Measurements from ENCODE around the gene KIAA0232.

Gene KIAA0232

DNA sequence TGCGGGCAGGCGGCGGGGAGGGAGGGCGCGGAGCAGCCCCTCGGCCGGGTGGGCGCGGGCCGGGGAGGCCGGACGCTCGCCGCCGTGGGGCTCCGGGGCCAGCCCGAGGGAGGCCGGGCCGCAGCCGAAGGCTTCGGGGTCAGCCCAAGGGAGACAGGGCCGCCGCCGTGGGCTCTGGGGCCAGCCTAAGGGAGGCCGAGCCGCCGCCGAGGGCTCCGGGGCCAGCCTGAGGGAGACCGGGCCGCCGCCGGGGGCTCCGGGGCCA is 251 bp downstream of the KIAA0232 start:
- ATAC-seq (ENCODE audit: insufficient read depth, low read depth) (no peak; the same call in 2 of the 3 replicates), DNase-seq (no peak)
- H3K4me2 ChIP-seq (ENCODE audit: insufficient read depth, low read length) = peak overlapping the region; percentile 96
- H4K20me1 ChIP-seq (ENCODE audit: insufficient read depth, low read length) = peaks cover 42% of the 10 kb centered on the region
- H3K4me3 ChIP-seq (ENCODE audit: low read depth in 1 of 2, low read length in 2 of 2) = peak overlapping the region; percentile 68 to 98
- H3K79me2 ChIP-seq (ENCODE audit: insufficient read depth, low read length) = peaks cover 49% of the 10 kb centered on the region
- peak overlapping the region; percentile 81 for H3K27ac ChIP-seq (ENCODE audit: low read length)
- H3K36me3 ChIP-seq (ENCODE audit: insufficient read depth, low read length) = peaks cover 16% of the 10 kb centered on the region
- H3K4me1 ChIP-seq (ENCODE audit: insufficient read depth, low read length) = peaks cover 30% of the 10 kb centered on the region
- no peak for TF ChIP-seq EZH2 (IDR thresholded peaks at IDR 0.05; ENCODE audit: borderline replicate concordance, low read depth, low read length, severe bottlenecking)
- TF ChIP-seq, protein P1, sequence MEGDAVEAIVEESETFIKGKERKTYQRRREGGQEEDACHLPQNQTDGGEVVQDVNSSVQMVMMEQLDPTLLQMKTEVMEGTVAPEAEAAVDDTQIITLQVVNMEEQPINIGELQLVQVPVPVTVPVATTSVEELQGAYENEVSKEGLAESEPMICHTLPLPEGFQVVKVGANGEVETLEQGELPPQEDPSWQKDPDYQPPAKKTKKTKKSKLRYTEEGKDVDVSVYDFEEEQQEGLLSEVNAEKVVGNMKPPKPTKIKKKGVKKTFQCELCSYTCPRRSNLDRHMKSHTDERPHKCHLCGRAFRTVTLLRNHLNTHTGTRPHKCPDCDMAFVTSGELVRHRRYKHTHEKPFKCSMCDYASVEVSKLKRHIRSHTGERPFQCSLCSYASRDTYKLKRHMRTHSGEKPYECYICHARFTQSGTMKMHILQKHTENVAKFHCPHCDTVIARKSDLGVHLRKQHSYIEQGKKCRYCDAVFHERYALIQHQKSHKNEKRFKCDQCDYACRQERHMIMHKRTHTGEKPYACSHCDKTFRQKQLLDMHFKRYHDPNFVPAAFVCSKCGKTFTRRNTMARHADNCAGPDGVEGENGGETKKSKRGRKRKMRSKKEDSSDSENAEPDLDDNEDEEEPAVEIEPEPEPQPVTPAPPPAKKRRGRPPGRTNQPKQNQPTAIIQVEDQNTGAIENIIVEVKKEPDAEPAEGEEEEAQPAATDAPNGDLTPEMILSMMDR (IDR thresholded peaks at IDR 0.05; ENCODE audit: borderline replicate concordance, extremely low read depth, low read length, poor library complexity, severe bottlenecking) = no peak
- no peaks in the 10 kb centered on the region for H3K9me3 ChIP-seq (ENCODE audit: insufficient read depth, low read length, severe bottlenecking)
- H2AFZ ChIP-seq (ENCODE audit: low read depth, low read length) = peak overlapping the region; percentile 78
- peak overlapping the region; percentile 98 for H3K9ac ChIP-seq (ENCODE audit: low read depth, low read length)
- H3K27me3 ChIP-seq (ENCODE audit: insufficient read depth, low read length, poor library complexity) = peaks cover 5% of the 10 kb centered on the region

DNA sequence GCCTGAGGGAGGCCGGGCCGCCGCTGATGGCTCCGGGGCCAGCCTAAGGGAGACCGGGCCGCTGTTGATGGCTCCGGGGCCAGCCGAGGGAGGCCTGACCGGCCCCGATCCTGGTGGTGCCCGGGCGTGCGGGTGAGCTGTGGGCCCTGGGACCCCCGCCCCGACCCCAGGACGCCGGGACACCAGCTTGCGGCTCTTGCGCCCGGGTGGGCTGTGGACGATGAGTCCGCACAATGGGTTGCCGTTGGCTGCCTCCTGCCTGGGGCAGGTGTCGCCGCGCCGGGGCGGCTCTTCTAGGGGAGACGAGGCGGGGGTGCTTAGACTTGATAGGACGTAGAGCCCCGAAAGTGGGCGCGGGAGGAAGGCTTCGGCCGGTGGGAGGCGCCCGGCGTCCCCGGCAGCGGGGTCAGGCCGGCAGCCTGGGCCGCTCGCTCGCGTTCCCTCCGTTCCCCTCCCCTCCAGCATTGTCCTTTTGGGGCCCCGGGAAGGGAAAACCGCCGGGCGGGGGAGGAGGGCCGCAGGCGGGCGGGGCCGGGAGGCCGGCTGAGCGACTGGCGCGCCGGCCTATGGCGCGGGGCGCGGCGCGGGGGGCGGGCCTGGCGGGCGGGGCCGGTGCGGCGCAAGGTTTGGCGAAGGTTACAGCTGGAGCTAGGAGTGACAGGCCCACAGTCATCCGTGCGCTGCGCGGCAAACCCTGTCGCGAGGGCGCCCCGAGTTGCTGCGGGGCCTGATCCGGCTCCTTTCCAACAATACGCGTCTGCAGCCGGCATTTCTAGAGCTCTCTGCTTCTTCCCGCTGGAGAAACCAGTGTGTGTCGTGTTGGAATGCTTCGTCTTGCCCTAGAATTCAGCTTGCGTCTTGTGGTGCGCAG is 819 bp downstream of the KIAA0232 start:
- Histone ChIP-seq H3K27ac (ENCODE audit: low read length) (peak overlapping the region; percentile 81), H3K36me3 (ENCODE audit: insufficient read depth, low read length) (peaks cover 21% of the 10 kb centered on the region), H3K9ac (ENCODE audit: low read depth, low read length) (peak overlapping the region; percentile 98), H3K27me3 (ENCODE audit: insufficient read depth, low read length, poor library complexity) (no peaks in the 10 kb centered on the region), H4K20me1 (ENCODE audit: insufficient read depth, low read length) (peaks cover 48% of the 10 kb centered on the region), H3K9me3 (ENCODE audit: insufficient read depth, low read length, severe bottlenecking) (no peaks in the 10 kb centered on the region), H2AFZ (ENCODE audit: low read depth, low read length) (peak overlapping the region; percentile 78), H3K4me2 (ENCODE audit: insufficient read depth, low read length) (peak overlapping the region; percentile 96), H3K79me2 (ENCODE audit: insufficient read depth, low read length) (peaks cover 55% of the 10 kb centered on the region), H3K4me1 (ENCODE audit: insufficient read depth, low read length) (peaks cover 30% of the 10 kb centered on the region), H3K4me3 (ENCODE audit: low read depth in 1 of 2, low read length in 2 of 2) (peak overlapping the region; percentile 68 to 98)
- no peak for TF ChIP-seq EZH2 (IDR thresholded peaks at IDR 0.05; ENCODE audit: borderline replicate concordance, low read depth, low read length, severe bottlenecking)
- TF ChIP-seq, protein P1 (IDR thresholded peaks at IDR 0.05; ENCODE audit: borderline replicate concordance, extremely low read depth, low read length, poor library complexity, severe bottlenecking) = peak; percentile 18
- peak; percentile 91 for DNase-seq
- ATAC-seq (ENCODE audit: insufficient read depth, low read depth) = peak; percentile 76

DNA sequence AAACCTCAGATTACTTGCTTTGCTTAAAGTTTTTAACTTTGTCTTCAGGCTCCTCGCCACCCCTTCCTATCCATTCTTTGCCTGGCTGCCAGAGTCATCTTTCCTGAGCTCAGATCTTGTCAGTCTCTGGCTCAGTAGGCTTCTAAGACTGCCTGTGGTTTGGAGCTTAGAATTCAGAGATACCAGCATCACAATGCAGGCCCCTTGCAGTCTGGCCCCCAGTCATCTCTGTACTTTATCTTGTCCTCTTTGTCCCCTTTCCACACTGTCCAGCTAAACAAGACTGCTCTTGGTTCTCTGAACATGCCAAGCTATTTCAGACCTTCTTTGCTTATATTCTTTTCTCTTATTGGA is 3.0 kb downstream of the KIAA0232 start:
- H3K27ac ChIP-seq (ENCODE audit: low read length) = no peak overlapping the region
- H3K4me1 ChIP-seq (ENCODE audit: insufficient read depth, low read length) = peaks cover 30% of the 10 kb centered on the region
- no peaks in the 10 kb centered on the region for H3K9me3 ChIP-seq (ENCODE audit: insufficient read depth, low read length, severe bottlenecking)
- peaks cover 23% of the 10 kb centered on the region for H3K36me3 ChIP-seq (ENCODE audit: insufficient read depth, low read length)
- peaks cover 65% of the 10 kb centered on the region for H4K20me1 ChIP-seq (ENCODE audit: insufficient read depth, low read length)
- no peak overlapping the region for H3K9ac ChIP-seq (ENCODE audit: low read depth, low read length)
- 0 out of 2 replicates have a peak overlapping the region, but pooled peaks have one; percentile 6 for H3K4me2 ChIP-seq (ENCODE audit: insufficient read depth, low read length)
- TF ChIP-seq, protein P1 (IDR thresholded peaks at IDR 0.05; ENCODE audit: borderline replicate concordance, extremely low read depth, low read length, poor library complexity, severe bottlenecking) = no peak
- TF ChIP-seq EZH2 (IDR thresholded peaks at IDR 0.05; ENCODE audit: borderline replicate concordance, low read depth, low read length, severe bottlenecking) = no peak
- no peak for DNase-seq
- no peak overlapping the region for H2AFZ ChIP-seq (ENCODE audit: low read depth, low read length)
- no peak overlapping the region for H3K4me3 ChIP-seq (ENCODE audit: low read depth in 1 of 2, low read length in 2 of 2)
- no peaks in the 10 kb centered on the region for H3K27me3 ChIP-seq (ENCODE audit: insufficient read depth, low read length, poor library complexity)
- ATAC-seq (ENCODE audit: insufficient read depth, low read depth) = no peak
- peaks cover 77% of the 10 kb centered on the region for H3K79me2 ChIP-seq (ENCODE audit: insufficient read depth, low read length)
